Suprapubic skin (tissue), 4 donors: ENCODE data around the gene UXS1. TPM values are rescaled to one million over a fixed set of nuclear protein-coding genes. Genes with fewer than 3 reads are reported as not detected.

Source experiments
- DNase-seq, 2 donors: peaks; one replicate each; pipeline ENCODE4 v3.0.0-alpha.2; 2019; ENCODE audit warnings: low spot score in 2 of 2
- H3K27ac ChIP-seq: fragments of 200-600 bp; sonication (generic); one replicate; pipeline ENCODE4 v1.5.1; 2019
- H3K27me3 ChIP-seq: fragments of 200-600 bp; sonication (generic); one replicate; pipeline ENCODE4 v1.5.1; 2019
- H3K36me3 ChIP-seq: fragments of 200-600 bp; sonication (generic); one replicate; pipeline ENCODE4 v1.5.1; 2019
- H3K4me1 ChIP-seq: fragments of 200-600 bp; sonication (generic); one replicate; pipeline ENCODE4 v1.5.1; 2019
- H3K4me3 ChIP-seq: fragments of 200-600 bp; sonication (generic); one replicate; pipeline ENCODE4 v1.5.1; 2019; ENCODE audit warnings: mild to moderate bottlenecking
- H3K9me3 ChIP-seq: fragments of 200-600 bp; sonication (generic); one replicate; pipeline ENCODE4 v1.5.1; 2019
- CTCF ChIP-seq, 2 donors: fragments of 200-600 bp in 1 of 2; fragments of 450-650 bp in 1 of 2; sonication (generic) in 1 of 2; IDR thresholded peaks; one replicate each; pipeline ENCODE4 v1.5.1; 2016 to 2019; ENCODE audit warnings: antibody characterized with exemption in 2 of 2, mild to moderate bottlenecking in 1 of 2, moderate library complexity in 1 of 2
- EP300 ChIP-seq: sonication (generic); formaldehyde crosslinking; IDR thresholded peaks from one replicate; pipeline ENCODE4 v1.6.1; 2017; ENCODE audit warnings: antibody characterized with exemption
- POLR2A ChIP-seq, 2 donors: fragments of 450-650 bp; IDR thresholded peaks; one replicate each; pipeline ENCODE4 v1.6.1; 2017; ENCODE audit warnings: antibody characterized with exemption in 2 of 2, mild to moderate bottlenecking in 2 of 2, moderate library complexity in 2 of 2
- POLR2AphosphoS5 ChIP-seq, 3 donors: sonication (generic); formaldehyde crosslinking; IDR thresholded peaks; one replicate each; pipeline ENCODE4 v1.6.1; 2017; ENCODE audit warnings: antibody characterized with exemption in 3 of 3
- WGBS: methylation state at CpG from one replicate; pipeline ENCODE4 v1.1.5; 2018; 5-methylcytosine and 5-hydroxymethylcytosine counted together
- total RNA-seq, 4 donors: library from RNA; depleted of rRNA; stranded (reverse); fragments of >200 nt; gene quantifications; one replicate each; pipeline ENCODE4 v1.1.0, GENCODE V29; 2016

UXS1 gene
- total RNA-seq, 4 donors from 2014 or later: 24.6 to 73.3 (median 58.7) TPM

GRCh38 chr2:106160786-106161261 is 33.3 kb downstream of the UXS1 start:
- H3K27ac ChIP-seq: no peak overlapping the region
- H3K36me3 ChIP-seq: peaks cover 21% of the 10 kb centered on the region
- no peaks in the 10 kb centered on the region for H3K27me3 ChIP-seq
- TF ChIP-seq EP300: no peak
- no peak for TF ChIP-seq CTCF (IDR thresholded peaks at IDR 0.05)
- H3K9me3 ChIP-seq: no peaks in the 10 kb centered on the region
- H3K4me3 ChIP-seq: peak overlapping the region; percentile 2
- H3K4me1 ChIP-seq: no peaks in the 10 kb centered on the region
- no peak for DNase-seq
- WGBS: 71% methylated on average over 6 of the region's 6 CpGs

- Histone ChIP-seq H3K36me3 (peaks cover 21% of the 10 kb centered on the region), H3K27me3 (no peaks in the 10 kb centered on the region), H3K4me1 (no peaks in the 10 kb centered on the region), H3K27ac (no peak overlapping the region), H3K4me3 (peak overlapping the region; percentile 2), H3K9me3 (no peaks in the 10 kb centered on the region)
- DNase-seq: no peak
- WGBS: 77% methylated on average over 31 of the region's 31 CpGs
- TF ChIP-seq EP300 (no peak), POLR2AphosphoS5 (IDR thresholded peaks at IDR 0.05) (no peak), POLR2A (IDR thresholded peaks at IDR 0.05) (no peak), CTCF (IDR thresholded peaks at IDR 0.05) (no peak)
Observed at GRCh38 chr2:106159866-106160785, 34.0 kb downstream of the UXS1 start.

- H3K9me3 ChIP-seq: peaks cover 8% of the 10 kb centered on the region
- TF ChIP-seq POLR2A (IDR thresholded peaks at IDR 0.05) (no peak), CTCF (IDR thresholded peaks at IDR 0.05) (no peak), EP300 (no peak), POLR2AphosphoS5 (IDR thresholded peaks at IDR 0.05) (no peak)
- H3K27ac ChIP-seq: no peak overlapping the region
- H3K27me3 ChIP-seq: no peaks in the 10 kb centered on the region
- H3K36me3 ChIP-seq: peaks cover 30% of the 10 kb centered on the region
- no peak overlapping the region for H3K4me3 ChIP-seq
- H3K4me1 ChIP-seq: no peaks in the 10 kb centered on the region
- no peak for DNase-seq
- 94% methylated on average over 10 of the region's 10 CpGs for WGBS
Observed at GRCh38 chr2:106158871-106159270, 35.2 kb downstream of the UXS1 start.

- 94% methylated on average over 4 of the region's 4 CpGs for WGBS
- H3K36me3 ChIP-seq: peaks cover 30% of the 10 kb centered on the region
- H3K4me3 ChIP-seq: no peak overlapping the region
- no peak overlapping the region for H3K27ac ChIP-seq
- peaks cover 12% of the 10 kb centered on the region for H3K9me3 ChIP-seq
- H3K4me1 ChIP-seq: no peaks in the 10 kb centered on the region
- DNase-seq: no peak
- no peak for TF ChIP-seq EP300
- no peak for TF ChIP-seq POLR2AphosphoS5 (IDR thresholded peaks at IDR 0.05)
- no peak for TF ChIP-seq CTCF (IDR thresholded peaks at IDR 0.05)
- no peak for TF ChIP-seq POLR2A (IDR thresholded peaks at IDR 0.05)
- no peaks in the 10 kb centered on the region for H3K27me3 ChIP-seq
Observed at GRCh38 chr2:106158131-106158530, 36.0 kb downstream of the UXS1 start.

- peaks cover 27% of the 10 kb centered on the region for H3K36me3 ChIP-seq
- WGBS: 88% methylated on average over 3 of the region's 3 CpGs
- no peak for TF ChIP-seq CTCF (IDR thresholded peaks at IDR 0.05)
- TF ChIP-seq POLR2A (IDR thresholded peaks at IDR 0.05): no peak
- no peak for TF ChIP-seq EP300
- no peak for TF ChIP-seq POLR2AphosphoS5 (IDR thresholded peaks at IDR 0.05)
Observed at GRCh38 chr2:106157416-106157815, 36.7 kb downstream of the UXS1 start.

More at GRCh38 chr2:106157416-106157815, 36.7 kb downstream of the UXS1 start:
- H3K4me3 ChIP-seq: no peak overlapping the region
- H3K4me1 ChIP-seq: no peaks in the 10 kb centered on the region
- no peak overlapping the region for H3K27ac ChIP-seq
- peaks cover 12% of the 10 kb centered on the region for H3K9me3 ChIP-seq
- no peaks in the 10 kb centered on the region for H3K27me3 ChIP-seq
- DNase-seq: no peak
